Neural progenitor cell (in vitro differentiated cells): ENCODE data around the gene SEMA3C. TPM values are rescaled to one million over a fixed set of nuclear protein-coding genes. Genes with fewer than 3 reads are reported as not detected.

Experiments
- DNase-seq: peaks from one replicate; pipeline ENCODE4 v3.0.0-alpha.2; 2016; ENCODE audit warnings: low spot score
- H2AFZ ChIP-seq: fragments of 200-600 bp; sonication (generic); replicated peaks from 2 replicates; pipeline ENCODE4 v1.6.1; 2016; ENCODE audit warnings: antibody characterized with exemption
- H3F3A ChIP-seq: fragments of 200-600 bp; sonication (generic); 2 replicates; pipeline ENCODE4 v1.6.1; 2016; ENCODE audit warnings: antibody characterized with exemption, low read depth
- H3K27ac ChIP-seq: fragments of 200-600 bp; sonication (generic); 2 replicates; pipeline ENCODE4 v1.5.1; 2016; ENCODE audit warnings: mild to moderate bottlenecking
- H3K27me3 ChIP-seq: fragments of 200-600 bp; sonication (generic); 2 replicates; pipeline ENCODE4 v1.6.1; 2016; ENCODE audit warnings: mild to moderate bottlenecking, moderate library complexity
- H3K36me3 ChIP-seq: fragments of 200-600 bp; sonication (generic); 2 replicates; pipeline ENCODE4 v1.5.1; 2016
- H3K4me1 ChIP-seq: fragments of 200-600 bp; sonication (generic); 2 replicates; pipeline ENCODE4 v1.6.1; 2016; ENCODE audit warnings: mixed run types
- H3K4me2 ChIP-seq: fragments of 200-600 bp; sonication (generic); 2 replicates; pipeline ENCODE4 v1.6.1; 2016
- H3K4me3 ChIP-seq: fragments of 200-600 bp; sonication (generic); 2 replicates; pipeline ENCODE4 v1.5.1; 2016
- H3K79me2 ChIP-seq: fragments of 200-600 bp; sonication (generic); 2 replicates; pipeline ENCODE4 v1.6.1; 2016; ENCODE audit warnings: low read depth
- H3K9ac ChIP-seq: fragments of 200-600 bp; sonication (generic); 2 replicates; pipeline ENCODE4 v1.6.1; 2016
- H3K9me3 ChIP-seq: fragments of 200-600 bp; sonication (generic); 2 replicates; pipeline ENCODE4 v1.5.1; 2016; ENCODE audit warnings: low read depth
- H4K20me1 ChIP-seq: fragments of 200-600 bp; sonication (generic); 2 replicates; pipeline ENCODE4 v1.6.1; 2016; ENCODE audit warnings: low read depth
- H3K27ac Mint-ChIP-seq: 3 replicates; pipeline ENCODE4 v1.8.0; 2021; ENCODE audit warnings: mixed read lengths
- H3K27me3 Mint-ChIP-seq: 2 replicates; pipeline ENCODE4 v1.8.0; 2022; ENCODE audit warnings: low read depth, mild to moderate bottlenecking, inconsistent platforms, moderate library complexity, mixed read lengths; ENCODE audit not compliant: insufficient read depth
- H3K36me3 Mint-ChIP-seq: 3 replicates; pipeline ENCODE4 v1.8.0; 2021; ENCODE audit warnings: mixed read lengths
- H3K4me1 Mint-ChIP-seq: 3 replicates; pipeline ENCODE4 v1.8.0; 2021; ENCODE audit warnings: mixed read lengths
- H3K4me3 Mint-ChIP-seq: 3 replicates; pipeline ENCODE4 v1.8.0; 2021; ENCODE audit warnings: mild to moderate bottlenecking, moderate library complexity, mixed read lengths
- H3K9me3 Mint-ChIP-seq: 3 replicates; pipeline ENCODE4 v1.8.0; 2020; ENCODE audit warnings: mixed read lengths
- CTCF ChIP-seq: fragments of 200-600 bp; sonication (generic); IDR thresholded peaks from 2 replicates; pipeline ENCODE4 v1.5.1; 2017; ENCODE audit warnings: antibody characterized with exemption, mild to moderate bottlenecking
- EZH2 ChIP-seq: fragments of 200-600 bp; sonication (generic); IDR thresholded peaks from 2 replicates; pipeline ENCODE4 v1.6.1; 2017; ENCODE audit warnings: antibody characterized with exemption, mild to moderate bottlenecking, moderate library complexity
- EZH2phosphoT487 ChIP-seq: fragments of 200-600 bp; sonication (generic); IDR thresholded peaks from 2 replicates; pipeline ENCODE4 v1.6.1; 2017; ENCODE audit warnings: antibody characterized with exemption
- total RNA-seq: library from RNA; depleted of rRNA; stranded (reverse); fragments of >200 nt; gene quantifications from 2 replicates; pipeline ENCODE4 v1.2.3, GENCODE V29; 2015; ENCODE audit warnings: low replicate concordance

The SEMA3C gene
- total RNA-seq, 1 donor from 2014 or later = 0.54 TPM

DNA sequence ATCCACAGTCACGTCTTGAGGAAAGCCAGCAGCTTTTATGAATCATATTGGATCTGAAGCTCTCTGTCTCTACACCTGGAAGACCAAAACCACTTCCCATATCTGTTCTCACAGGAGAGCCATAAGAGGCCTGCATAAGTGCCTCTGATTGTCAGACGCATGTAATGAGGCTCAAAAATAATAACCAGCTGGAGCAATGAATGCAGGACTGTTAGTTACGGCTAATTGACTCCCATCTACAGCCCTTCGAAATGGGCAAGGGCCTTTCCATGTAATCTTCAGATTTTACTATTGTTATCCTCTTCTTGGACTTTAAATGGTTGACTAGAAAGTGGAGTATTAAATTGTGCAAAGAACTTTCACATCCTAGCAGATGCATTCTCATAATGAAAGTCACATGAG, 4.4 kb upstream of the SEMA3C start:
- TF ChIP-seq CTCF (no peak), EZH2phosphoT487 (no peak), EZH2 (no peak)
- H3K9me3 Mint-ChIP-seq = no peaks in the 10 kb centered on the region
- Histone ChIP-seq H3K4me3 (no peak overlapping the region), H3K4me2 (no peak overlapping the region), H3F3A (peaks cover 15% of the 10 kb centered on the region), H3K4me1 (peaks cover 3% of the 10 kb centered on the region), H3K36me3 (no peaks in the 10 kb centered on the region), H4K20me1 (no peaks in the 10 kb centered on the region), H3K27me3 (peaks cover 15% of the 10 kb centered on the region), H3K9ac (no peak overlapping the region), H3K79me2 (no peaks in the 10 kb centered on the region), H3K27ac (no peak overlapping the region), H3K9me3 (no peaks in the 10 kb centered on the region), H2AFZ (no peak overlapping the region)
- H3K27me3 Mint-ChIP-seq = peaks cover 8% of the 10 kb centered on the region
- no peak overlapping the region for H3K4me3 Mint-ChIP-seq
- no peak for DNase-seq
- H3K4me1 Mint-ChIP-seq = peaks cover 24% of the 10 kb centered on the region
- H3K27ac Mint-ChIP-seq = no peak overlapping the region
- H3K36me3 Mint-ChIP-seq = no peaks in the 10 kb centered on the region

- H3K4me2 ChIP-seq = no peak overlapping the region
- peaks cover 22% of the 10 kb centered on the region for H3K27me3 ChIP-seq
- DNase-seq = no peak
- H3K27me3 Mint-ChIP-seq = peaks cover 8% of the 10 kb centered on the region
- H4K20me1 ChIP-seq = no peaks in the 10 kb centered on the region
- H3F3A ChIP-seq = peaks cover 20% of the 10 kb centered on the region
- peaks cover 4% of the 10 kb centered on the region for H3K4me1 ChIP-seq
- H2AFZ ChIP-seq = no peak overlapping the region
- H3K4me3 ChIP-seq = no peak overlapping the region
- H3K27ac ChIP-seq = no peak overlapping the region
- peaks cover 31% of the 10 kb centered on the region for H3K4me1 Mint-ChIP-seq
- TF ChIP-seq EZH2 (no peak), CTCF (no peak), EZH2phosphoT487 (no peak)
- no peaks in the 10 kb centered on the region for H3K79me2 ChIP-seq
- H3K36me3 ChIP-seq = no peaks in the 10 kb centered on the region
- no peaks in the 10 kb centered on the region for H3K9me3 Mint-ChIP-seq
- no peak overlapping the region for H3K4me3 Mint-ChIP-seq
- H3K36me3 Mint-ChIP-seq = no peaks in the 10 kb centered on the region
- no peak overlapping the region for H3K9ac ChIP-seq
- no peaks in the 10 kb centered on the region for H3K9me3 ChIP-seq
- no peak overlapping the region for H3K27ac Mint-ChIP-seq
These were observed 3.6 kb upstream of the SEMA3C start for GRCh38 chr7:80922253-80923049.

DNA sequence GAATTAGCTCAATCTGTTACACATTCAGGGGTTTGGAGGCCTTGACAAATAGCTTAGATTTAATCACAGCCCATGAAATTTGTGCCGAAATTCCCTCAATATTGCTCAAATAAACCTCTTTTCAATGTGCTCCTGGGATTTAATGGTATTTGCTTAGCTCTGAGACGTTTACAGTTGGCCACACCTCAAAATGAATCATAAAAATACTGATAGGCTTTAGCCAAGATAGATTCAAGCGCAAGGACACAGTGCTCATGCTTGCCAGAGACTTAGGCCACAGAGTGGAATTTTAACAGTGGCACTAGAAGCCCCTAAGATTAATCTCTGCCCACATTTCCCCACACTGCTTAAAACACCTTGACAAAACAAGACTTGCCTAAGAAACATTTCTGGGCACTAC, 2.3 kb upstream of the SEMA3C start:
- Histone ChIP-seq H3K27me3 (peaks cover 22% of the 10 kb centered on the region), H3K27ac (no peak overlapping the region), H3K9me3 (no peaks in the 10 kb centered on the region), H3K4me1 (peaks cover 4% of the 10 kb centered on the region), H4K20me1 (no peaks in the 10 kb centered on the region), H3K9ac (no peak overlapping the region), H3K4me3 (no peak overlapping the region), H3F3A (peaks cover 20% of the 10 kb centered on the region), H3K79me2 (no peaks in the 10 kb centered on the region), H3K36me3 (no peaks in the 10 kb centered on the region), H3K4me2 (no peak overlapping the region), H2AFZ (no peak overlapping the region)
- DNase-seq = no peak
- no peak overlapping the region for H3K4me3 Mint-ChIP-seq
- H3K27me3 Mint-ChIP-seq = peaks cover 8% of the 10 kb centered on the region
- peaks cover 41% of the 10 kb centered on the region for H3K4me1 Mint-ChIP-seq
- no peak overlapping the region for H3K27ac Mint-ChIP-seq
- H3K9me3 Mint-ChIP-seq = no peaks in the 10 kb centered on the region
- TF ChIP-seq EZH2phosphoT487 = no peak
- no peak for TF ChIP-seq CTCF
- no peak for TF ChIP-seq EZH2
- peaks cover under 1% of the 10 kb centered on the region for H3K36me3 Mint-ChIP-seq
